Globus pallidus (tissue), 1 donor: ENCODE results near the gene TNFRSF1B.

Experiments used
- DNase-seq: peaks from one replicate; pipeline ENCODE4 v3.0.0-alpha.2; 2015; ENCODE audit warnings: low spot score

Gene TNFRSF1B

DNA sequence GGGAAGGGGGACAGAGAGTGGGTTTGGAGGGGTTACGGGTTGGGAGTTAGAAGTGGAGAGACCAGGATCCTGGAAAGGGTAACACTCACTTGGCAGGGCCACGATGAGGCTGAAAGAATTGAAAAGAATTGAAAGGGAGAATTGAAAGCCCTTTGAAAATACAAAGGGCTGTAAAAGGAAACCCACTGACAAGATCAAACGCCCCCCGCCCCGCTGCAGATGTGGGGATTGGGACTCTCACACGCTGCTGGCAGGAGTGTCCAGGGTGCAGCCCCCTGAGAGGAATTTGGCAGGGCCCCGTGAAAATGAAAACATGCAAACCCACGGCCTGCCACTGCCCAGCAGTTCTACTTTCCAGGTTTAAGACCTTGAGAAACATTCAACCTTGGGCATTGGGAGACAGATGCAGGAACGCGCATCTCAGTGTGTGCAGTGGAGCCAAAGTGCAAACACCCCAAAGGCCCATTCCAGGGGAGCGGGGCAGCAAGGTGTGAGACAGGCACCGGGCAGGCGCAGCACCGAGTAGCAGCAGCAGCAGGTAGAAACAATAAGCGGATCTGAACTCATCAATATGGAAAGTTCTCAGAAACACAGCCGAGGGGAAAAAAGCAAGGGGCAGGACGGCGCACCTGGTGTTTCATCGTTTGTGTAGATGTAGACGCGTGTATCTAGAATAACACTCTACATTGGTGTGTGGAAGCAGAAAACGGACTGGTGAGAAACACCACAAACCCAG, 8.3 kb upstream of the TNFRSF1B start:
- no peak for DNase-seq

DNA sequence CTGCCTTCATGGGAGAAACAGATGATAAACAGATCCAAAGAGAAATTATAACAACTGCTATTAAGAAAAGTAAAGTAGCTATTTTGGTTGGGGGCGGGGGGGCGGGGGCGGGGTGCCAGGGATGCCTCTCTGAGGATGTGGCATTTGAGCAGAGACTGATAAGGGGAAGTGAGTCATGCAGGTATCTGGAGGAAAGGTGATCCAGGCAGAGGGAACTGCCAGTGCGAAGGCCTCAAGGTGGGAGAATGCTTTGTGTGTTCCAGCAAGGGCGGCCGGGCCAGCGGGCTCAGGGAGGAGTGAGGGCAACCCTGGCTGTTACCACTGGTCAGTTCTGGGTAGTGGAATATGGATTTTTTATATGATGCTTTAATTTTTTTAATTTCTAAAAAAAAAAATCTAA, 7.0 kb upstream of the TNFRSF1B start:
- no peak for DNase-seq

DNA sequence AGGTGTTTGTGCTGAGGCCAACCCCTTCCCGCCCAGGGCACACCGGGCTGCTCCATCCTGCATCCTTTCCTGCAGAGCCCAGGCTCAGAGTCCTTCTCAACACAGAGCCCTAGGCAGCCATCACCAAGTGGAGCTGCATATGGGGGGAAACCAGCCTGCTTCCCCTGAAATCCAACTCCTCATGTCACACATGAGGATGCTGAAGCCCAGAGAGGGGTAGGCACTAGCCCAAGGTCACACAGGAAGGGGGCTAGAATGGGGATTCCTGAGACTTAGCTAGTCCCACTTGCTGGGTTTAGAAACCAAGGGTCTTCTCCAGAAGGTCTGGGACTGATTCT, 5.5 kb upstream of the TNFRSF1B start:
- no peak for DNase-seq

DNA sequence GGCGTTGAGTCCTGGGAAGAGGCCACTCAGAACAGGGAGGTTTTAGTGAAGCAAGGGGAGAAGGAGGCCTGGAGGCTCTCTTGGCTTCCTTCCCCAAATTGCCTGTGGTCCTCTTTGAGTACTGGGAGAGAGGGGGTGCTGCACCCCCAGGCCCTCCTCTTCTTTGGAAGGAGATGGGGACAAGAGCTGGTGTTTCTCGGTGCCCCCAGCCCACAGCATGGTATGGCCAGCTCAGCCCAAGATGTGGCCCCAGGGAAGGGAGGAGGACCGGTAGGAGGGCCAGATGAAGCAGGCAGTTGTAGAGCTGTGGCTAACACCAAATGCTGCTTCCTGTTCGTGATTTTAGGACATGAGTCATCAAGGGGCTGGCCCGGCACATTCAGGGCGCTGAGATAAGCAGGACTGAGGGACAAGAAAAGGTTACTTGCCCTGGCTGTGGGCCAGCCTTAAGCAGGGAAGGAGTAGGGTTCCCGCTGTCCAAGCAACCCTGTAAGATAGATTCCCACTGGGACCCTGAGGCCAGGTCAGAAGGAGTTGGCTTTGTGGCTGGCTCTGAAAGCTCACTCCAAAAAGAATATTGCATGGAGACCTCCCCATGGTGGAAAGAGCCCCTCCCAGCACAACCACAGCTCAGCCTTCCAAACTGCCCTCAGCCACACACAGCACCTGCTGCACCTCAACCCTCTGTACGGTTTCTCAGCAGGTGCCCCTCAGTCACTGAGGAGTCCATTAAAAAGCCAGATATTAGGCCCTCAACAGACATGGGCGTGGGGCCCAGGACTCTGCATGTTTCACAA, 4.9 kb upstream of the TNFRSF1B start:
- peak; percentile 65 for DNase-seq

DNA sequence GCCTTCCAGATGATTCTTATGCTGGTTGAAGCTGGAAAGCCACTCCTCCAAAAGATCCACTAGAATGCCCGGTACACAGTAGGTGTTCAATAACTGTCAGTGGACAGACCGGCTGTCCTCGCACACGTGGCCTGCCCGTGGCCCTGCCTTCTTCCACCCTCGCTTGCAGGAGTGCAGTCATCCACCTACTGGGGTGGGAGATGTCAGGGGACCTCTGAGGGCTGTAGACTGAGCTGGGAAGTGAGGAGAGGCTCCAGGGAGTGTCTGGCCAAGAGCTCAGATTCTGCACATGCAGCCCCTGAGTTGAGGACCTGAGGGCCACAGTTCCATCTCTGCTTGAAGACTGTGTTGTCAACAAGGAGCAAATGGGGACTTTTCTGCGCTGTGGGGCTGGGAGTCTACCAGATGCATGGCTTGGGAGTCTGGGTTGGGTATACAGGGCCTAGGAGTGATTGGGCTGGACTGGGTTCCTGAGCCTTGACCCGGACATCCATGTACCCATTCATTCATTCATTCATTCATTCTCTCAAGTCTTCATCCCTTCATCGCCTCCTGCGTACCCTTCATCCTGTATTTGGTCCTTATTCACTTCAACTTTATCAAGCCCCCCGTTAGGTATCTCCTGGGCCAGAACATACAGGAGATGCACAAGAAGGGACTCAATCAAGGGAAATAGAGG, 4.2 kb upstream of the TNFRSF1B start:
- no peak for DNase-seq

DNA sequence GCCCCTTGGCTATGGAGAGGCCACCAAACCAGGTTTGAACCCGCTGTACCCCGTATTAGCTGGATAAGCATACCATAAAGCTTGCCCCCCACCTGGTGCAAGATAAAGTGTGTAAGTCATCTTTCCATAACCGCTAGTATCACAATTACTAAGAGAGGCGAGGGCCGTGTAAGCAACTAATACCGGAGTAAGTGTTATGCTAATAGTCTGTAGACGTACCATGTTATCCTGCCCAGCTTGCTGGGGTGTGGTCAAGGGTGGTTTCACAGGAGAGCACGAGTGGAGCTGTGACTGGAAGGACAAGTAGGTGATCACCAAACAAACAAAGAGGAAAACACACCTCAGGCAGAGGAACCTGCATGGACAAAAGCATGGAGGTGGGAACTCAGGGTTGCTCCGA, 3.6 kb upstream of the TNFRSF1B start:
- DNase-seq, result no peak

DNA sequence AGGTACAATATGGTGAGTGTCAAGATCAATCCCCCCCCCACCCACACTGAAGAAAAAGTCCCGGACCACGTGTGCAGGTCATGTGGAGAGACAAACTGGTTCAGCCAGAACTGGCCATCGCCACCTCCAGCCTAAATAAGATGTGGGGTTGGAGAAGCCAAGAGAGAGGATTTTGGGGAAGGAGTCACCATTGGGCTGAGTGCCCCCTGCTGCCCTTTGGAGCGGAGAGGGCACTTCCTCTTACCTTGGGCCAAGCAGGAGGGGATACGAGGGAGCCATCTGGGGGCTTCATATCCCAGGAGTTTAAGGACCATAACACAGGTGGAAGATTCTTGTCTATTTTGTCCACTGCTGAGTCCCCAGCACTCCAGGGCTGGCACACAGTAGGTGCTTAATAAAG, 2.6 kb upstream of the TNFRSF1B start:
- DNase-seq, result no peak

DNA sequence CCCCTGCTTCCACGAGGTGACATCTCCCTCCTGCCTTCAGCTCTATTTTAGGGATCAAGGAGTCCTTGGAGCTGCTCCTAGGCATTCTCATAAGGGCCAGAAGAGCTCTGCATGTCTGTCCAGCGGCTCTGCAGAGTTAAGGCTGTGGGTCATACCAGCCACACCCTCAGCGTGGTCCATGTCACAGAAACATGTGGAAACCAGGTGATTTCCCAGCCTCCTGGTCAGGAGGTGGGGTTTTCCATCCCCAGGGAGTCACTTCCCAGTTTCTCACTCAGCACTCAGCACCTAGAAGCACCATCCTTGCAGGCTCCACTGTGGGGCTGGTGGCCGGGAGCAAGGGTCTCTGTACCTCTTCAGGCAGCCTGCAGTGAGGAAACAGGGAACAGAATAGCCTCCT, 1.4 kb upstream of the TNFRSF1B start:
- no peak for DNase-seq

DNA sequence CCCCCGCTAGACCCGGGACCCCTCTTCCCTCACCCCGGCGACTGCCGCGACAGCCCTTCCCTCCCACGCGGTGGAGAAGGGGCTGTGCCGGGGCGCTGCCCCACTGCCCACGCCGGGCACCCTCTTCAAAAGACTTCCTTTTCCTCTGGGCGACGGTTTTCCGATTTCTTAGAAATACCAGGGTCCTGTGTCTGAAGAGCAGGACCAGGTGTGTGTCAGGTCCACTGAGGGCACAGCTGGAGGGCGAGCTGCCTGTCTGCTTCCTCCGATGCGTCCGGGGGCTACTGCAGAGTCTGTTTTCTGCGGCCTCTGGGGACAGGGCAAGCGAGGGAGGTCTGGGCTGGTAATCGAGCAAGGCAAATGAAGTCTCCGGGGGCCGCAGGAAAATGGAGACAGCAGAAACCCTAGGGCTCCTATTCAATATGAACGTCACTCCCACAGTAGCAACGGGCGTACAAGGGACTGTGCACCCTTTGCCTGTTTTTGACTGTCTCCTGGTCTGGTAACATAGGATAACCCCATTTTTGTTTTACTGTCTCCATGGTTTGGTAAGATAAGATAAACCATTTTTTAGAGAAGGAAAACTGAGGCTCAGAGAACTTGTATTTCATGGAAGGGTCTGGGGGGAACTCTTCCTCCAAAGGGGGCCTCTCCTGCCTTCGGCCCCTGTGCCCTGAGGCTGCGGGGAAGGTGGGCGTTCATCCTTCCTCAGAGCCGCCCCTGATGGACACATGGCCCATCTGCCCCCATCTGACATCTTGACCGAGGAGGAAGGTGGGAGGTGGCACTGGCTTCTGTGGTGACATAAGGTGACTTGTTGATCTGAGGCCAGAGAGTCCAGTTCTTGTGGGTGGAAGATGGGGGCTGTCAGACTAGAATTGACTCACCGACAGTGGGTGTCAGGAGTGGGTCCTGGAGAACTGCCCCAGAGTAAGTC, 970 bp downstream of the TNFRSF1B start:
- no peak for DNase-seq

DNA sequence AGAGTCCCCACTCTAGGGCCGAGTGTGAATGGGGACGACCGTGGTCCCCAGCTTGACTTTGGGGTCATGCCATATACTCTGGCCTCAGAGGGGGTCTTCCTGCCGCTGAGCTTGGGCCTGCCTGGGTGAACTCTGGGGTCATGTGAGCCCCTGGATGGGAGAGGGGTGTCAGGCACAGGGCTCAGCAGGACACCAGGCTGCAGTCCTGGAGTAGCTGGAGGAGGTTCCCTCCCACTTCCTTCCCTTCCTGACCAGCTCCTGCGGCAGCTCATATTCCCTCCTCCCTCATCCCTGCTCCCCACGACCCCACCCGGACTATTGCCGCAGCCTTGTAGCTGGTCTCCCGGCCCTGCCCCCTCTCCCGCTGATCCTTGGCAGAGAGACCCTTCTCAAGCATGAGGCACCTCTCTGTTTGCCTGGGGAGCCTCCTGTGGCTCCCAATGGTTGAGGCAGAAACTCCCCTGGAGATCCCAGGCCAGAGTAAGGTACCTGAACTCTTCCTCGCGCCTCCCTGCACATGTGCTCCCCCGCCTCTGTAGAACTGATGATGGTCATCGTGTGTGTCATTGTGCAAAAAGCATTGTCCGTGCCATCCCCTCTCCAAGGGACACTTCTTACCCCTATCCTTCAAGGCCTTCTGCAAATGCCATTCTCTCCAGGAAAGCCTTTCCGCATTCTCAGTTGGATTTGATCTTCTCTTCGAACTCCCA, 1.8 kb downstream of the TNFRSF1B start:
- DNase-seq, result no peak

DNA sequence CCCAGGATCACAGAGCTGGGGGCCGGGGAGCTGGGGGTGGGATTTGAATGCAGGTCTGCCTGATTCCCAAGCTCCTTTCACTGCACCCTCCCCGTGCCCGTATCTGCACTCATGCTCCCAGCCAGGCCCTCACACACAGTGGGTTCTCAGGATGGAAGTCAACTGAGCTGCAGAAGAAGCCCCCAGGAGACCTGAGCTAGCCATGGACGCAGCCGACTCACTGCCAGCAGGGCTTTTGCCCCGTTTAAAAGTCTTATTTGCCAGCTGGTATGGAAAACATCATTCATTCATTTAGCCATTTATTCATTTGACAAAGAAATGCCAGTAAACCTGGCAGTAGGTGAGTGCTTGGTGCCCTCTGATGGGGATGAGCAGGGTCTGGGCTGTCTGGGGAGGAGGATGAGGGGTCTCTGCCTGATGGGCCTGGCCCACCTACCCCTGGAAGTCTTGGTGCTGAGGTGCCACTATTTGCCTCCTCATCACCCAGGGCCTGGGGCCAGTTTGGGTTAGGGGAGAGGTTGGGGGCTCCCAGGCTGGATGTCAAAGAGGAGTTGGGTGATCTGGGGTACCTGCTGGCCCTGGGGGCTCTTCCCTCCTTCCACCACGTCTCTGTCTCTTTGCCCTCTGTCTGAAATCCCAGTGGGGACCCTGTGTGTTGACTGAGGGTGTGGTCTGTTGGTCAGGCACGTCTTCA, 2.8 kb downstream of the TNFRSF1B start:
- no peak for DNase-seq

DNA sequence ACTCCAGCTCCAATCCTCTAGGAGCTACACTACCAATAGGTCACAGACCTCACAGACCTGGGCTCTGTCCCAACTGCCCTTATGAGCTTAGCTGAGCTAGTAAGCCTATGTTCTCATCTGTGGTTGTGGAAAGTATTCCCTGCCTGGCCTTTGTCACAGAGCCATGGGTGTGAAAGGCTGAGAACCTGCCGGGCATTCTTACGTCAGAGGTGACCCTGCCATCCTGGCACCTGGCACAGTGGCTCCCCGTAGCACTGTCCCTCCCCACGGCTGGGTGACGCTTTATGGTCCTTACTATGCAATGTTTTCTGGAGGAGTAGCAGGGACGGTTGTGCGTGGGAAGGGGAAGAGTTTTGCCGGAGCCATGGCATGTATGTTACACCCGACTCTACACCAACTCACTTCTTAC, 3.5 kb downstream of the TNFRSF1B start:
- no peak for DNase-seq

DNA sequence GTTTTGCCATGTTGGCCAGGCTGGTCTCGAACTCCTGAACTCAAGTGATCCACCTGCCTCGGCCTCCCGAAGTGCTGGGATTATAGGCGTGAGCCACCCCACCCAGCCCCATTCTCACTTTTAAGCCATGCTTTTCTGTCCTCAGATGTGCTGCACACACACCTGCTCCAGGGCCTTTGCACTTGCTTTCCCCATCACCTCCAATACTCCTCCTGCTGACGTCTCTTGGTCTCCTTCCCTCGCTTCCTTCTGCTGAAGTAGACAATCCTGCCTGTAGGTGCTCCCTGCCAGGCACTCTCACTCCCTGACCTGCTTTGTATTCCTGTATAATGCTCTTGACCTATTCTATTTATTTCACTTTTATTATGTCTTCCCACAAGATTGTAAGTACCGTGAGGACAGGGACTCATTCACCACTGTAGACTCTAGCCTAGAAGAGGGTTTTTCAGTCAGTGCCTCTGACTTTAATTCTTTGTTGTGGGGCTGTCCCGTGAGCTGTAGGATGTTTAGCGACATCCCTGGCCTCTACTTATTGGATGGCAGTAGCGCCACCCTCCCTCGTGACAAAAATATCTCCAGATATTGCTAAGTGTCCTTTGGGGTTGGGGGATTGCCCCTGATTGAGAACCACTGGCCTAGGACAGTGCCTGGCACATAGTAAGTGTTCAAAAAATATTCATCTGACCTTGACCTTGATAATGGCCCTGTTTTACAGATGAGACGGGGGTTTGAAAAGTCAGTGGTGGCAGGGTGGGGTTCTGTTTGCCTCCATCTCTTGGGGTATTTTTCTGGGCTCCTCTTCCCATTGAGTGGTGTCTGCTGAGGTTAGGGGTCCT, 4.6 kb downstream of the TNFRSF1B start:
- no peak for DNase-seq

DNA sequence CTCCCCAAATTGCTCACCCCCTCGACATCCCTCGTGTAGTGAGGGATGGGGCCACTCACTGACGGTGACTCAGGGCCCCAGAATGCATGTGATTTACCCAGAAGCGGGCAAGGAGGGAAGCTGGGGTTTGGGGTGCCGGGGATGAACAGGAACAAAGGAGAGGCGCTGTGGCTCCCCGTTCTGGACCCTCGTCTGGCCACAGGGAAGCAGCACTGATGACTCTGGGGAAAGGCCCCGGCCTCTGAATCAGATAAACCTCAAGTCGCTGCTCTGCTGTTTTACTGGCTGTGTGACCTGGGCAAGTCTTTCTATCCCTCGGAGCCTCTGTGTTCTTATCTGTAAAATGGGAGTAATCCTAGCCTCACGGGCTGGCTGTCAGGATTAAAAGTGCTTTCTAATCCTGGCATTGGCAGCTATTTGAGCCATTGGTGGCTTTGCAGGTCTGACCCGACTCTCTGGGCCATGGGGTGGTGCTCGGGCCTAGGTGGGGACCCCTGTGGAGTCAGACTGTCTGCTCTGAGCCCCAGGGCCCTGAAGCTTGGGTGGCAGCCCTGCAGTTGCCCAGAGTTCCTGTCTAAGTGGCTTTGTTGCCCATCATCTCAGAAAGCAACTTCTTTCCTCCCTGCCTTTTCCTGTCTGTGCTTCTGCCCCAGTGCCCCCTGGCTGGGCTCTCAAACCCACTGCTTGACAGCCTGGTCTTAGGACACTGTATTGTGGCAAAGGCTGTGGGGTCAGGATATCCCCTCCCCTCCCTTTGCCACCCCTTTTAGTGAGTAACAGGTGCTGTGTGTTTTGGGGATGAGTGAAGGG, 5.5 kb downstream of the TNFRSF1B start:
- no peak for DNase-seq

DNA sequence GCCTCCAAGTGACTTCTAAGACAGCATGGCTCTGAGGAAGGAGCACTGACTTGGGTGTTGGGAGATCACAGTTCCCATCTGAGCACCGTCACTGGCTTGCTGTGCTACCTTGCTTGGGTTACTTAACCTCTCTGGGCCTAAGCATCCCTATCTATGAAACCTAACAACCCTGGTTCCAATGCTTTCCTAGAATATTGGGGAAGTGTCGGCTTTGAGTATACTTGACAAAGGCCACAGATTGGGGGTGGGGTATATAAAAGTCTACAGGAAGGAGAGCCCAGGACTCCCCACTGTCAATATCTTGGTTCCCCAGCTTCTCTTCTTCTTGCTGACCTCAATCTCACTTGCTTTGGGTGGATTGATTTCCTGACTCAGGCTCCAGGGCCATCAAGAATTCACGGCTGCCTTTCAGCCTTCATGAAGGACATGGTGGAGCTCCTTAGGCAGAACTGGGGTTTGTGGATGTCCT, 6.3 kb downstream of the TNFRSF1B start:
- no peak for DNase-seq

DNA sequence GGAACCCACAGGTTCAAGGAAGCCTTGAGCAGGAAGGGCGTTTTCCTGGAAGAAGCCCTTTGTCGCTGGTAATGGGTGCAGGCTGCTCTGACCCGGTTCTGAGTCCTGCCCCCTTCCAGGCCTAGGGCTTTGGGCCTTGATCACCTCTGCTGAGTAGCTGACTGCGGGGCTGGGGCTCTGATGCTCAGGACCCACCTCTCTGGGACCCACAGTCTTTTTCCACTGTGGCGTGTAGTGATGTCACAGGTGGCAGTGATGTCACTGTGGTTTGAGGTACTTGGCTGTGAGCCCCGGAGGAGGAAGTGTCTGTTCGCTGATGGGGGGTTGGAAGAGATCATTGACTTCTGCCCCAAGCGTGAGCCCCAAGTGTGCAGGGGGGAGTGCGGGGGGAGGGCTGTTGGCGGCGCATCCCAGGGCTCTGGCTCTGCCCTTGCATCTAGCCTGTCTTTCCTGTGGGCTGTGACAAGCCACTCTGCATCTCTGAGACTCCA, 6.9 kb downstream of the TNFRSF1B start:
- DNase-seq, result peak; percentile 50

DNA sequence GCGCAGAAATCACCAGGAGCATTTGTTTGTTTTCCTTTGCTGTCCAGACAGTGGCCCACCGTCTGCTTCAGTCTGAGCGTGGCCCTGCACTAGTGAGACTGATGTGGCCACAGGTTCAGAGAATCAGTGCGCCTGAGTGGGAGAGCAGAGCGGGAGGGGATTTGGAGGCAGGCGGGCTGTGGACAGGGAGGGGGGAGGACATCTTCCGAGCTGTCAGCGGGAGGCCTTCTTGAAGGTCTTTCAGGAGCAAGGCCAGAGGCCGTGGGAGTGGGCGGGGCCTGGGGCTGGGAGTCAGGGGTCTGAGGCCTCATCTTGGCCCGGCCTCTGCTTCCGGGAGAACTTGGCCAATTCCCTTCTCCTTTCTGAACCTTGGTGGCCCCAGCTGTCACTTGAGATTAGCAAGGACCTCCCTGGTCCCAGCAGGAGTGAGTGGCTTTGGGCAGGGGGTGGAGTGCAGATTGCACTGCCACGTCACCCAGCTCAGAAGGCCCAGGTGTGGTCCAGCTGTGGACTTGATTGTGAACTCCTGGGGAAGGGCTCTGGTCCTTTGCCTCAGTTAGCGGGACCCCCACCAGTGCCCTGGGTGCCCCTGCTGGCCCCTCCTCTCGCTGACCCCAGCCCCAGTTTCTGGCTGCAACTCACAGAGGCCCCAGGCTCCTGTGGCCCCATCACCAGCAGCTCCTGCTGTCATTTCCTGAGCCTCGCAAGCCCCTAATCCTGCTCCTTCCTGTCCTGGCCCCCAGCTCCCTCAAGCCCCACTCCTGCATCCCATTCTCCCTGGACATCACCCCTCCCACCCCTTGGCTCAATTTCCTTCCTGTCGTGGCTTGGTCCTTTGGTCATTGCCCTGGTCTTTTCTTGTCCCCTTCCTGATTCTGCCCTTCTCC, 8.4 kb downstream of the TNFRSF1B start:
- no peak for DNase-seq
